ENCODE results near the gene PXDN.

The PXDN gene

DNA sequence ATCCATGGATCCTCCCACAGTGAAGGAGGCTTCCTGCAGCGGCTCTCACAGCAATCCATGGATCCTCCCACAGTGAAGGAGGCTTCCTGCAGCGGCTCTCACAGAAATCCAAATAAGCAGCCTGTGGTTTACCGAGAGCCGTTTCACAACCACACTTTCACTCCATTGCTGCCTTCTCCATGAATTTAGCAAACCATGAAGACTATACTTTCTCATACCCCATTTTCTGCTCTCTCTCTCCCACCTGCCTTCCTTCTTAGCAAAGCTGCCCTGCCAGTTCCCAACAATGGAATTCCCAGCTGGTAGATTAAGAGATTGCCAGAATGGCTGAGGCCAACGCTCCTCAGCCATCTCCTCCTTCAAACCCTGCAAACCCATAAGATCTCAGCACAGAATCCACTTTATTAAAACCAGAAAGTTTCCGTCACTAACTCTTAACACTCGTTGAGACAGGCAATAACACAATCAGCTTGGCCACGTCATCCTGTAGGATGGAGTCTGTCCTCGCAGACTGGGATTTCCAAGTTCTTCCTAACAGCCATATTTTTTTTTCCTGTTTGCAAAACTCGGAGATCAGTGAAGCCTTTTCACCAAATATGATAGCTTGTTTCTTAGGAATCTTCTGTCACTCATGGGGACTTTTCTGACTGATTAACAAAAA lies 162.2 kb downstream of the PXDN start:
- no peak for DNase-seq (ENCODE audit: low read depth)
